Activated T-helper 2 cell treated with anti-CD3 and anti-CD28 coated beads, Interferon-gamma antibody, Interleukin-2, Interleukin-4, amounts not matched to agents 10 μg/mL and 5 μg/mL and 100 μg/mL, durations not matched to agents 14 hours and 24 hours and 36 hours (primary cell): ENCODE results near the gene HDAC8. TPM values are rescaled to one million over a fixed set of nuclear protein-coding genes. Genes with fewer than 3 reads are reported as not detected.
"Not testable (repeated sequence)": the region's sequence is repeated elsewhere in the genome, so short reads cannot be mapped to it uniquely, and the experiment has no call there.

ENCODE experiments used
- DNase-seq: peaks from one replicate; pipeline ENCODE4 v3.0.0; 2021; ENCODE audit warnings: low spot score
- H3K27ac Mint-ChIP-seq: one replicate; pipeline ENCODE4 v1.8.0; 2021; ENCODE audit warnings: mixed read lengths
- H3K27me3 Mint-ChIP-seq: one replicate; pipeline ENCODE4 v1.8.0; 2021; ENCODE audit warnings: low read depth, mixed read lengths
- H3K36me3 Mint-ChIP-seq: one replicate; pipeline ENCODE4 v1.8.0; 2021; ENCODE audit warnings: low read depth, mixed read lengths
- H3K4me1 Mint-ChIP-seq: one replicate; pipeline ENCODE4 v1.8.0; 2021; ENCODE audit warnings: low read depth, mixed read lengths
- H3K4me3 Mint-ChIP-seq: one replicate; pipeline ENCODE4 v1.8.0; 2021; ENCODE audit warnings: low read depth, mild to moderate bottlenecking, moderate library complexity, mixed read lengths
- H3K9me3 Mint-ChIP-seq: one replicate; pipeline ENCODE4 v1.8.0; 2021; ENCODE audit warnings: mixed read lengths
- intact Hi-C: fragments of 100-400 bp; cut with micrococcal nuclease; formaldehyde crosslinking; loops from one replicate; pipeline ENCODE4 v1.15.1; 2023
- total RNA-seq: library from RNA; stranded (reverse); gene quantifications from 2 replicates; pipeline ENCODE4 v1.2.3, GENCODE V29; 2022

Gene HDAC8
- 31.2 and 34.9 TPM in 2 replicates for total RNA-seq

DNA sequence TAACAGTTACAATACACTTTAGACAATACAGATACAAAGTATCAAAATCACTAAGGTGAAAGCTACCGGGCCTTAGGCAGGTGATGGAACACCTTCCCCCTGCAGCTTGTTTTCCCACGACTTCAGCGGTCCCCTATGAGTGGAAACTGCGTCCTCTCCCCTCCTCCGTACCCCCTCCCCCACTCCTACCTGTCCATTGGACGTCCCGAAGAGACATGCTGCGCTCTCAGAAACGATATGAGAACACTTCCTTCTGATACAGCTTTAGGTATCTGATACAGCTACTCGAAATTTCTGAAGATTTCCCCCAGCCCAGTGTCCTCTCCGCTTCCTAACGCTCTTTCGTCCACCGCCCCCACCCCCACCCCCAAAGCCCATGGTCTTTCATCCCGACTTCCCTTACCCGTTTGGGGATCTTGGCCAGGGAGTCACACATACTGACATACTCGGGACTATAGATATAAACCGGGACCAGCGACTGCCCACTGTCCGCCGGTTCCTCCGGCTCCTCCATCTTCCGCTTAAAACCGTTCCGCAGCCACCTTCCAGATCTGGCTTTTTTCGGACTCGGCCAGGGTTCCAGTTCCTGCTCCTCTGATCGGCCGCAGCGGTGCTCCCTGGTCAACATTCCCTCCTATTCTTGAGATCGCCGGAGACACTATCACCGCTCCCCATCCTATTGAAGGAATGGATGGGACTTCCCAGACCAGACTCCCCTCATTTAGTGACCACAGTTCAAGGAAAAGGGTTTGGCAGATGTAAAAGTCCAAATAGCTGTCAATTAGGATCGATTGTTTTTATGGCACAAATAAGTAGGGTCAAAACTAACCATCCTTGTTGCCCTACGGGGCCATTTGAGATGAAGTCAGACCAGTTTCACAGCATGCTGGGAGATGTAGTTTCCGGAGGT lies at the start of gene HDAC8:
Gene HDAC8 (minus strand): TSS at position 596 of the 910 bp plus-strand sequence. CDS start 82 bp downstream, at position 514.
- H3K36me3 Mint-ChIP-seq: peaks cover 18% of the 10 kb centered on the region
- H3K27ac Mint-ChIP-seq: peak within 1 kb of the TSS; percentile 94
- DNase-seq: peak; percentile 22
- H3K9me3 Mint-ChIP-seq: no peaks in the 10 kb centered on the region
- peak within 1 kb of the TSS; percentile 91 for H3K4me3 Mint-ChIP-seq
- peaks cover 8% of the 10 kb centered on the region for H3K27me3 Mint-ChIP-seq
- intact Hi-C loops: loop anchor here (2.0 to 5.0 kb wide), 2 partner anchors 48 to 990 kb away; partner anchors contain the start of gene CHIC1
- peaks cover 6% of the 10 kb centered on the region for H3K4me1 Mint-ChIP-seq

DNA sequence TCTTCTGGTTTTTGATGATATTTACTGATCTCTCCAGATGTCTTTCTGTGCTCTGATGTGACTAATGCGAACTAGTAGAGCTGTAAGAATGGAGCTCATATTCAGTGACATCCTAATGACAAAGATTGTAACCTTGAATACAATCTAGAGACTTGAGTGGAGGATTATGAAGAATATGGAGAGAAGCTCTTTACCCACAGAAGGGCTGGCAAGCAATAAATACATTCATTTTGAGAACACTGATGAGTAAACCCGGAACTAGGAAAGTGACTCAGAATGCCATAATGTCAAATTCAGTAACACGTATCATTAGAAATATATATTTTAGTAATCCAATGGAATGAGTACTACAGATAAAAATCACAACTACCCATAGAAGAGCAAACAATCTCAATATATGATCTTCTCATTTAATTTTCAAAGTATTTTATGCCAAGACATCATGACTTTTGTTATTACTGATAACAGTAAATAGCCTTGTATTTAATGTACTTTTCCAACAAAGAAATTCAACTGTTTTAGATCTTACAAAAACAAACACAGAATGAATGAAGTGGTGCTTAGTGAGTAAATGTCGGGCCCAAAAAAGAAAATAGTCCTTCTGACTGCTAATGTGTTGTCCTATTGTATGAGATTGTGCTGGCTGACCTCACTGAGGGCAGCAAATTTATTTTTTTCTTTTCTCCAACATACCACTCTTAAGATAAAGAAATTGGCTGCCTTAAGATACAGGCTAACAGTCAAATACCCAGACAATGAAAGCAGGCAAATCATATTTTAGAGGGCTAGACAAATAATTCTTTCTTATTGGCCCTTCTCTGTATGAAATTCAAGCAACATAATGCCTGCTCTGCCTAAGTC lies 49.2 kb upstream of the HDAC8 start:
- intact Hi-C loops: loop anchor here (1.0 to 2.0 kb wide), 6 partner anchors 18 to 345 kb away; partner anchors contain the start of genes HDAC8, PHKA1 and RPS4X

DNA sequence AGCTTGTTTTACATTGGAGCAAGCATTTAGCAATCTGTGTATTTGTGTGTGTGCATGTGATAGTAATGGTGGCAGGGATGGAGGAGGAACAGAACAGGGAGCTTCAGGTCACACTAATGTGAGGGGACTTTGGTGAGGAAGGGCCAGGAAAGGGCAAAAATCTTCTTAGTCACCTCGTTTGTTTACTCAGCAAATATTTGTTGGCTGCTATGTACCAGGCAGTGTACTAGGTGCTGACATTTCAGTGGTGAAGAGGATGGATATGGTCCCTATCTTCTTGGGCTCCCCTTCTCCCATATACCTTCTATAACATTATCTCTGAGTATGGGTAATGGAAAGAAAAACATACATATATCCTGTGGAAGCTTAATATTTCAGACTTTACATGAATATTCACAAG lies 48.5 kb upstream of the HDAC8 start:
- no peak for DNase-seq
- Mint-ChIP-seq H3K27me3 (no peaks in the 10 kb centered on the region), H3K4me1 (peaks cover 30% of the 10 kb centered on the region), H3K27ac (peak overlapping the region; percentile 97), H3K4me3 (peak overlapping the region; percentile 15), H3K9me3 (no peaks in the 10 kb centered on the region), H3K36me3 (peaks cover 19% of the 10 kb centered on the region)
- intact Hi-C loops: loop anchor here (1.0 to 2.0 kb wide), 6 partner anchors 17 to 344 kb away; partner anchors contain the start of genes HDAC8, PHKA1 and RPS4X

More for the DNA sequence above, 49.2 kb upstream of the HDAC8 start:
- peak overlapping the region; percentile 97 for H3K27ac Mint-ChIP-seq
- H3K4me3 Mint-ChIP-seq: no peak overlapping the region
- no peaks in the 10 kb centered on the region for H3K27me3 Mint-ChIP-seq
- DNase-seq: no peak
- H3K4me1 Mint-ChIP-seq: peaks cover 30% of the 10 kb centered on the region
- peaks cover 18% of the 10 kb centered on the region for H3K36me3 Mint-ChIP-seq
- H3K9me3 Mint-ChIP-seq: no peaks in the 10 kb centered on the region

DNA sequence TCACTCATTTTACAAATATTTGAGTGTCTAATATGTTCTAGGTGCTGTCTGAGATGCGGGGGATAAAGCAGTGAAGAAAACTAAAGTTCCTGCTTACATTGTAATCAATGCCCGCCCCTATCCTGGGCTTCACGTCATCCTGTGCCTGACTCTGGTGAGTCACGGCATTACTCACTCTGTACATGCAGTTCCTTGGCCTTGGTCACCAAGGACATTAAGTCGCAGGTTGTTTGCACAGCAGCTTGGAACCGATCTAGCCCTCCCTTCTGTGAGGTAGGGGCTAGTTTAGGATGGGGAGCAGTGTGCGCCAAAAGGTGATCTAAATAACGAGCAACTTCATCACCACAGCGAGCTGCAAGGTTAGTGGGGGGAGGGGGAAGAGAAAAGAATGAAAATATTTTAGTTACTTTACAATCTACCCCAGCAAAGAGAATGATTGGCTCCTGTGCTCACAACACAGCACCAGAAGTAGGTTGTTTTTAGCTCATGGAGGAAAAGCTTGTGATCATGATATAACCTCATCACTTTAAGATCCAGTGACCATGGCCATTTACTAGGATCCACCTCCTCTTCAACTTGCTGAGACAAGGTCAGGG lies 48.0 kb upstream of the HDAC8 start:
- Mint-ChIP-seq H3K27me3 (no peaks in the 10 kb centered on the region), H3K4me3 (peak overlapping the region; percentile 70)
- intact Hi-C loops: loop anchor here (1.0 to 2.0 kb wide), 6 partner anchors 16 to 344 kb away; partner anchors contain the start of genes HDAC8, PHKA1 and RPS4X

DNA sequence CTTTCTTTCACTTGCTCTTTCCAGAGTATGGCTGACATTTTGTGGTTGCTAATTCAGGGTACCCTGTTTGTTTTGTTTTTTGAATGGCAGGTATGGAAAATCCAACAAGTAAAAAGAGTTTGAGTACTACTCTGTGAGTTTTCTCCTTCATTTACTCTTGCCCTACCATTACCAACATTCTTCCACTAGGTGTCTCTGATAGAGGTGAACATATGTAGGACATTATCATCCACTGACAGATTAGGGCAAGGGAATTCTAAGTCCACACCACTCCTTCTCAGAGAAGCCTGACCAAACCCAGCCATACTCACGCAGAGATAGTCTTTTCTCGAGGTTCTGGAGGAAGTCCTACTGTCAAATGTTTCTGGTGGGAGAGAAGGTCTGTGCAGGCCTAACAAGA lies 36.7 kb upstream of the HDAC8 start:
- H3K4me3 Mint-ChIP-seq: no peak overlapping the region
- no peak overlapping the region for H3K27ac Mint-ChIP-seq
- intact Hi-C loops: no loop called here
- no peaks in the 10 kb centered on the region for H3K9me3 Mint-ChIP-seq
- peaks cover 22% of the 10 kb centered on the region for H3K36me3 Mint-ChIP-seq
- H3K4me1 Mint-ChIP-seq: peaks cover 13% of the 10 kb centered on the region
- no peak for DNase-seq
- no peaks in the 10 kb centered on the region for H3K27me3 Mint-ChIP-seq

More for the DNA sequence above, 48.0 kb upstream of the HDAC8 start:
- Mint-ChIP-seq H3K9me3 (no peaks in the 10 kb centered on the region), H3K36me3 (peaks cover 19% of the 10 kb centered on the region), H3K27ac (peak overlapping the region; percentile 97), H3K4me1 (peaks cover 30% of the 10 kb centered on the region)
- no peak for DNase-seq

DNA sequence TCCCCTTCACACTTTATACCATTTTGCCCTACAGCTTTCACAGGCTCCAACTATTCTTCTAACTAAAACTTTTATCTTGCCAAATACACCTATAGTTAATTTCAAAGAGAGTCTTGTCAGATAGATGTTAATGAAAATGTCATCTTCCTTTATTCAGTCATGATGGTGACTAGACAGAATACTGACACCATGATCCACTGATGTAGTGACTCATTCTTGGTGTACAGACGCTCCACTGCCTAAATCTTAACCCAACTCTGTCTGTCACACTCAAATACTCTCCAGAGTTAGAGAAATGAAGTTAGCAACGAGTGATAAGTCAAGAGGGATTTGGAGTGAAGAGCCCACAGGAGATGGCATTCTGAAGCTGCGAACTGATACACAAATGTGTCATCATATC lies 32.1 kb upstream of the HDAC8 start:
- no peak overlapping the region for H3K27ac Mint-ChIP-seq
- intact Hi-C loops: loop anchor here (1.0 kb wide), 1 partner anchor 17 kb away; no protein-coding TSS in a partner anchor

GRCh38 chrX:72604112-72604511 lies 31.5 kb upstream of the HDAC8 start:
- intact Hi-C loops: loop anchor here (1.0 kb wide), 1 partner anchor 17 kb away; no protein-coding TSS in a partner anchor
- Mint-ChIP-seq H3K9me3 (no peaks in the 10 kb centered on the region), H3K36me3 (peaks cover 19% of the 10 kb centered on the region), H3K27ac (no peak overlapping the region), H3K4me3 (no peak overlapping the region), H3K4me1 (peaks cover 14% of the 10 kb centered on the region), H3K27me3 (no peaks in the 10 kb centered on the region)
- DNase-seq: no peak

More for the DNA sequence above, 32.1 kb upstream of the HDAC8 start:
- Mint-ChIP-seq H3K9me3 (no peaks in the 10 kb centered on the region), H3K36me3 (peaks cover 23% of the 10 kb centered on the region), H3K4me3 (no peak overlapping the region), H3K27me3 (no peaks in the 10 kb centered on the region), H3K4me1 (peaks cover 15% of the 10 kb centered on the region)
- no peak for DNase-seq

- DNase-seq, H3K9me3 Mint-ChIP-seq, H3K4me3 Mint-ChIP-seq, H3K27ac Mint-ChIP-seq, intact Hi-C loops, H3K4me1 Mint-ChIP-seq, H3K27me3 Mint-ChIP-seq, H3K36me3 Mint-ChIP-seq: not testable (repeated sequence)
These were observed 18.4 kb upstream of the HDAC8 start for GRCh38 chrX:72591038-72591437.

- Mint-ChIP-seq H3K27ac (no peak overlapping the region), H3K4me1 (no peaks in the 10 kb centered on the region), H3K36me3 (peaks cover 4% of the 10 kb centered on the region), H3K9me3 (no peaks in the 10 kb centered on the region), H3K4me3 (no peak overlapping the region), H3K27me3 (no peaks in the 10 kb centered on the region)
- no peak for DNase-seq
- intact Hi-C loops: no loop called here
These were observed 11.5 kb upstream of the HDAC8 start for GRCh38 chrX:72584163-72584562.

- Mint-ChIP-seq H3K4me1 (peaks cover 3% of the 10 kb centered on the region), H3K9me3 (no peaks in the 10 kb centered on the region), H3K27me3 (peaks cover 8% of the 10 kb centered on the region), H3K36me3 (peaks cover 4% of the 10 kb centered on the region), H3K27ac (no peak overlapping the region), H3K4me3 (no peak overlapping the region)
- no peak for DNase-seq
- intact Hi-C loops: no loop called here
These were observed 3.7 kb upstream of the HDAC8 start for GRCh38 chrX:72576141-72576894.

DNA sequence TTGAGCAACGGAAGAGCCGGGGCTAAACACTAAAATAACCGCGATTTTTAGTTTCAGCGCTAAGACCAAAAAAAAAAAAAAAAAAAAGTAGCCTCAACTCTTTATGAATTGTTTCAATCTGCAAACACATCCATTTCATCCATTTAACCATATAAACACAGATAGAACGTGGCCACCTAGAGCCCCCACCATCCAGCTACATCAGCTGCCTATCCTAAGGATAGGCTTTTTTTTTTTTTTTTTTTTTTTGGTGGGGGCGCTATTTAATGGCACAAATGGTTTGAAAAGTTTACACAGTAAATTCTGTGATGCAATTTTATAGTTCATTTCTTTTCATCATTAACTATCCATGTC lies 492 bp upstream of the HDAC8 start:
- H3K27ac Mint-ChIP-seq: peak overlapping the region; percentile 94
- peaks cover 14% of the 10 kb centered on the region for H3K36me3 Mint-ChIP-seq
- no peaks in the 10 kb centered on the region for H3K9me3 Mint-ChIP-seq
- H3K4me3 Mint-ChIP-seq: peak overlapping the region; percentile 91
- peaks cover 6% of the 10 kb centered on the region for H3K4me1 Mint-ChIP-seq
- intact Hi-C loops: loop anchor here (2.0 to 5.0 kb wide), 2 partner anchors 48 to 989 kb away; partner anchors contain the start of gene CHIC1
- DNase-seq: no peak
- peaks cover 8% of the 10 kb centered on the region for H3K27me3 Mint-ChIP-seq
